ENCODE results near the gene HDAC3. TPM values are rescaled to one million over a fixed set of nuclear protein-coding genes. Genes with fewer than 3 reads are reported as not detected.

HDAC3 gene
- total and polyA plus RNA-seq, 12 donors = 53.1 to 101 (median 80.5) TPM

DNA sequence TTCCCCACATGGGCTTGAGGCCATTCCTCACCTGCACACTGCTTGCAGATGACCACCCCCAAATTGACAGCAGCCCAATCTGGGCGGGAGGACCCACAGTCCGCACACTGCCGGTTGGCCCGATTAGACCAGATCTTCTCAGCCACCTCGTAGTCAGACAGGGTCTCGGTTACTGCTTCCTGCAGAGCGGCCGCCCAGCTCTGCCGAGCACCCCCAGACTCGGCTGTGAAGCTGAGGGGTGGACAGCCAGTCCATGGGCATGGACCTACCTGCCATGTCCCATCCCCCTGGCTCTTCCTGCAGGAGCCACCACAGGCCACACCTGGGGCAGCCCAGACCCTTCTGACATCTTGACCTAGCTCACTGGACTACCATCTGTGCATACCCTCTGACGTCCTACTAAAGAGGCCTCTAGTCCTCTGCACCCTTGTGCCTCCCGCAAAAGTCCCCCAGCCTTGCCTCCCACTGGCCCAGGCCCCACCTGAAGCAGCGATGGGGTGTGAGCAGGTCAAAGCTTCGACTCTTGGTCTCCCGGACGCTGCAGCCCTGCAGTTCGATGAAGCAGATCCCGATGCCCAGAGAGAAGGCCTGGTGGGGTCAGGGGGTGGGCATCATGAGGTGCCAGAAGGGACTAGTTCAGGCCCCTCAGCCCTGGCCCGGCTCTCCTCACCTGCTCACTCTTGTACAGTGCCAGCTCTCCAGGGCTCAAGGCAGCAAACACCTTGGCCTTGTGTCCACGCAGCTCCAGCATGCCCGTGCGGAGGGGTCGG is 35.6 kb upstream of the HDAC3 start:
- Histone ChIP-seq H3K36me3 (replicated peaks in 1 of 2) (no peaks in the 10 kb centered on the region), H3K27ac (no peak overlapping the region), H3K27me3 (no peaks in the 10 kb centered on the region), H3K9me3 (replicated peaks in 1 of 3) (no peaks in the 10 kb centered on the region), H3K4me1 (replicated peaks in 1 of 2) (no peaks in the 10 kb centered on the region), H3K4me3 (no peak overlapping the region)
- intact Hi-C loops (cut with DNase I) = no loop called here
- no peak for DNase-seq
- TF ChIP-seq, protein P1, sequence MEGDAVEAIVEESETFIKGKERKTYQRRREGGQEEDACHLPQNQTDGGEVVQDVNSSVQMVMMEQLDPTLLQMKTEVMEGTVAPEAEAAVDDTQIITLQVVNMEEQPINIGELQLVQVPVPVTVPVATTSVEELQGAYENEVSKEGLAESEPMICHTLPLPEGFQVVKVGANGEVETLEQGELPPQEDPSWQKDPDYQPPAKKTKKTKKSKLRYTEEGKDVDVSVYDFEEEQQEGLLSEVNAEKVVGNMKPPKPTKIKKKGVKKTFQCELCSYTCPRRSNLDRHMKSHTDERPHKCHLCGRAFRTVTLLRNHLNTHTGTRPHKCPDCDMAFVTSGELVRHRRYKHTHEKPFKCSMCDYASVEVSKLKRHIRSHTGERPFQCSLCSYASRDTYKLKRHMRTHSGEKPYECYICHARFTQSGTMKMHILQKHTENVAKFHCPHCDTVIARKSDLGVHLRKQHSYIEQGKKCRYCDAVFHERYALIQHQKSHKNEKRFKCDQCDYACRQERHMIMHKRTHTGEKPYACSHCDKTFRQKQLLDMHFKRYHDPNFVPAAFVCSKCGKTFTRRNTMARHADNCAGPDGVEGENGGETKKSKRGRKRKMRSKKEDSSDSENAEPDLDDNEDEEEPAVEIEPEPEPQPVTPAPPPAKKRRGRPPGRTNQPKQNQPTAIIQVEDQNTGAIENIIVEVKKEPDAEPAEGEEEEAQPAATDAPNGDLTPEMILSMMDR (IDR thresholded peaks at IDR 0.05) = no peak
- no peak for TF ChIP-seq POLR2A (IDR thresholded peaks at IDR 0.05)
- 80 to 93% (median 91%) methylated on average over 3 to 23 of the region's 23 CpGs for WGBS, 4 donors

DNA sequence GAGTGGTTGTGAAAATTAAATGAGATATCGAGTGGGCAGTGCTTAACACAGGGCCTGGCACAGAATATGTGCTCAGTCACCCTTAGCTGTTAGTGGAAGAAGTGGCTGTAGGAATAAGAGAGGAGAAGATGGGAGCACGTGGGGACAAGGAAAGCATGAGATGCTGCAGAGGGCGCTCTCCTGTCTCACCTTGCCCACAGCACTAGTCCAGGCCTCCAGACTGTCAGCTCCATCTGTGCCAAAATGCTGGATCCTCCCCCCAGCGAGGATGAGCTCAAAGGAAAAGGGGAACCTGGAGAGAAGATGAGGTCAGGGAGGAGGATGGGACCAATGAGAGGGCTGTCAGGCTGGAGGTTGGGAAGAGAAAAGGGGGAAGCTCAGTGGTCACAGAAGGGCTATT is 32.9 kb upstream of the HDAC3 start:
- H3K4me3 ChIP-seq = no peak overlapping the region
- H3K27me3 ChIP-seq = no peaks in the 10 kb centered on the region
- WGBS, 4 donors = 74 to 87% (median 79%) methylated on average over 4 of the region's 4 CpGs
- DNase-seq = no peak
- H3K4me1 ChIP-seq (replicated peaks in 1 of 2) = no peaks in the 10 kb centered on the region
- no peak for TF ChIP-seq POLR2A (IDR thresholded peaks at IDR 0.05)
- TF ChIP-seq, protein P1 (IDR thresholded peaks at IDR 0.05) = no peak
- no peaks in the 10 kb centered on the region for H3K36me3 ChIP-seq (replicated peaks in 1 of 2)
- intact Hi-C loops (cut with DNase I) = no loop called here
- no peak overlapping the region for H3K27ac ChIP-seq
- H3K9me3 ChIP-seq (replicated peaks in 1 of 3) = no peaks in the 10 kb centered on the region

DNA sequence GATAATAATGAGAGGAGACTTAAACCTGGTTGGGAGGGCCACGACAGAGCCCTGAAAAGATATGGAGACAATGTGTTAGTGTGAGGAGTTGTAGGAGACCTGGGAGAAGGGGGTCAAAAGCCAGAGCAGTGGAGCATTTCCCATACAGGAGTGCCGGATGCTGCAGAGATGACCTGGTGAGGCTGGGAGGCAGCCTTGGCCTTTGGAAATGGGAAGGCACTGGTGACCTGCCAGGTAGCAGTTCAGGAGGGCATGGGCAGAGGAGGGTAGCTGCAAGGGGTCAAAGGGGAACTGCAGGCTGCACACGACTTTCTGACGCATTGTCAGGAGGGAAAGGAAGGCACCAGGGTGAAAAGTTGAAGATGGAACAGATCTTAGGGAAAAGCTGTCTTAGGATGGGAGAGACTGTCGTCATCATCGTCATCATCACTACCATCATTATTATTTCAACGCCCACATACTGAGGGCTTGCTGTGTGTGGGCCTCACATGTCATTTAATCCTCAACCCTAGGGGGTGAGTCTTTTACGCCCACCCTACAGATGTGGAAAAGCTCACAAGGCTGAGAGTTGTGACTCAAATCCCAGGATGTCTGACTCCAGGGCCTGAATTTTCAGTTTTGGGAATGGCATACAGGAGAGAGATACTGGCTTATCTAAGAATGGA is 32.1 kb upstream of the HDAC3 start:
- no peak for DNase-seq
- H3K27ac ChIP-seq = no peak overlapping the region
- intact Hi-C loops (cut with DNase I) = no loop called here
- H3K4me3 ChIP-seq = no peak overlapping the region
- TF ChIP-seq, protein P1 (IDR thresholded peaks at IDR 0.05) = no peak
- TF ChIP-seq POLR2A (IDR thresholded peaks at IDR 0.05) = no peak
- H3K9me3 ChIP-seq (replicated peaks in 1 of 3) = no peaks in the 10 kb centered on the region
- no peaks in the 10 kb centered on the region for H3K36me3 ChIP-seq (replicated peaks in 1 of 2)
- WGBS, 4 donors = 68 to 83% (median 79%) methylated on average over 8 of the region's 8 CpGs
- H3K4me1 ChIP-seq (replicated peaks in 1 of 2) = no peaks in the 10 kb centered on the region
- no peaks in the 10 kb centered on the region for H3K27me3 ChIP-seq

DNA sequence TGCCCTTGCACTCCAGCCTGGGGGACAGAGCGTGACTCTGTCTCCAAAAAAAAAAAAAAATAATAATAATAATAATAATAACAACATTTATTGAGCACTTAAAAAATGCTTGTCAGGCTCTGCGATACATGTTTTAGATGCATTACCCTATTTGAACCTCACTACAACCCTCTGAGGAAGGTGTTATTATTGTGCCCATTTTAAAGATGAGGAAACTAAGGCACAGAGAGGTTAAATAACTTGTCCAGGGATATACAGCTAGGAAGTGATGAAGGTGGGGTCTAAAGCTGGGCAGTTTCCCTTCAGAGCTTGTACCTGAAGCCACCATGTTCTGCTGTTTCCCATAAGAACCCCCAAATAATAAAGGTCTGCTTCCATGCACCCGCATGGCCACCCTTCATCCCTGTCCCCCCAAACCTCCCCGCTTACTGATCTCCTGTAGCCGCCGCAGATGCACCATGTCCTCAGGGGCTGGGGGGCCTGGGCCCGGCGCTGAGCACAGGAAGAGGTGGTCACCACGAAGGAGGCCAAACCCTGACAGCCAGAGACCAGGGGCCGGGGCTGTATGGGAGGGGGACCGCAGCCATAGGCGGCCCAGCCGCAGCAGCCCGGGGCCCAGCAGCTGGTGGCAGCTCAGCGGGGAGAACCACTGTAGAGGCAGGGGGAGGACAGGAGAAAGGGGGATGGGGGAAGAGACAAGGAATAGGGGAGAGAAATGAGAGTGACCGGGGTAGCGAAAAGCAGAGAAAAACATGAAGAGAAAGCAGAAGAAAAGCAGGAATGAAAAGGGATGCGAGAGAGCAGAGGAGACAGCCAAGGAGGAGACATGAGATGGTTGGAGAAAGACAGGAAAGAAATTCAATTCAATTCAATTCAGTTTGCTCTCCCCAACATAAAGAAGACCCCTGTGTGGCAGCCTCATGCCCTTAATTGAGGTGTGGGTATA is 29.6 kb upstream of the HDAC3 start:
- Histone ChIP-seq H3K36me3 (replicated peaks in 1 of 2) (no peaks in the 10 kb centered on the region), H3K9me3 (replicated peaks in 1 of 3) (no peaks in the 10 kb centered on the region), H3K4me3 (no peak overlapping the region), H3K27ac (no peak overlapping the region), H3K4me1 (replicated peaks in 1 of 2) (no peaks in the 10 kb centered on the region), H3K27me3 (no peaks in the 10 kb centered on the region)
- no peak for DNase-seq
- intact Hi-C loops (cut with DNase I) = no loop called here
- WGBS, 4 donors = 89 to 91% (median 90%) methylated on average over 15 to 18 of the region's 18 CpGs
- TF ChIP-seq, protein P1 (IDR thresholded peaks at IDR 0.05) = no peak
- no peak for TF ChIP-seq POLR2A (IDR thresholded peaks at IDR 0.05)
